Hepatocyte (in vitro differentiated cells): ENCODE measurements around the gene ANO2. TPM values are rescaled to one million over a fixed set of nuclear protein-coding genes. Genes with fewer than 3 reads are reported as not detected.

Experiments
- DNase-seq: peaks from one replicate; pipeline ENCODE4 v3.0.0-alpha.2; 2016; ENCODE audit warnings: low spot score
- H2AFZ ChIP-seq: fragments of 200-600 bp; sonication (generic); 2 replicates; pipeline ENCODE4 v1.6.0; 2016; ENCODE audit warnings: antibody characterized with exemption, mild to moderate bottlenecking
- H3K27ac ChIP-seq: fragments of 200-600 bp; sonication (generic); 2 replicates; pipeline ENCODE4 v1.5.1; 2016; ENCODE audit warnings: mild to moderate bottlenecking
- H3K27me3 ChIP-seq: fragments of 200-600 bp; sonication (generic); 2 replicates; pipeline ENCODE4 v1.6.1; 2016
- H3K36me3 ChIP-seq: fragments of 200-600 bp; sonication (generic); replicated peaks from 2 replicates; pipeline ENCODE4 v1.5.1; 2016; ENCODE audit warnings: low read depth; ENCODE audit not compliant: insufficient read depth
- H3K4me1 ChIP-seq: fragments of 200-600 bp; sonication (generic); 2 replicates; pipeline ENCODE4 v1.5.1; 2016; ENCODE audit warnings: mild to moderate bottlenecking, moderate library complexity; ENCODE audit not compliant: insufficient read depth
- H3K4me2 ChIP-seq: fragments of 200-600 bp; sonication (generic); 2 replicates; pipeline ENCODE4 v1.6.0; 2016
- H3K4me3 ChIP-seq: fragments of 200-600 bp; sonication (generic); 2 replicates; pipeline ENCODE4 v1.5.1; 2016; ENCODE audit warnings: mild to moderate bottlenecking
- H3K79me2 ChIP-seq: fragments of 200-600 bp; sonication (generic); 2 replicates; pipeline ENCODE4 v1.6.0; 2017; ENCODE audit warnings: mild to moderate bottlenecking
- H3K9me2 ChIP-seq: fragments of 200-600 bp; sonication (generic); replicated peaks from 2 replicates; pipeline ENCODE4 v1.6.0; 2017; ENCODE audit warnings: mild to moderate bottlenecking; ENCODE audit not compliant: insufficient read depth
- H3K9me3 ChIP-seq: fragments of 200-600 bp; sonication (generic); 2 replicates; pipeline ENCODE4 v1.5.1; 2016; ENCODE audit warnings: low read depth, mild to moderate bottlenecking
- H4K20me1 ChIP-seq: fragments of 200-600 bp; sonication (generic); 2 replicates; pipeline ENCODE4 v1.6.0; 2016; ENCODE audit warnings: mild to moderate bottlenecking; ENCODE audit not compliant: insufficient read depth, poor library complexity, severe bottlenecking
- CTCF ChIP-seq: fragments of 200-600 bp; sonication (generic); IDR thresholded peaks from 2 replicates; pipeline ENCODE4 v1.5.1; 2016; ENCODE audit warnings: antibody characterized with exemption, mild to moderate bottlenecking; ENCODE audit not compliant: poor library complexity
- EZH2 ChIP-seq: fragments of 200-600 bp; sonication (generic); IDR thresholded peaks from 2 replicates; pipeline ENCODE4 v1.6.1; 2016; ENCODE audit warnings: antibody characterized with exemption, mild to moderate bottlenecking, borderline replicate concordance
- EZH2phosphoT487 ChIP-seq: fragments of 200-600 bp; sonication (generic); IDR thresholded peaks from one replicate; pipeline ENCODE4 v1.6.1; 2018; ENCODE audit warnings: antibody characterized with exemption, mild to moderate bottlenecking, low read depth, moderate library complexity; ENCODE audit not compliant: unreplicated experiment, severe bottlenecking
- WGBS: methylation state at CpG from one replicate; pipeline ENCODE4 v1.1.6; 2016; ENCODE audit warnings: low lambda C conversion rate; ENCODE audit errors: missing lambda C conversion rate; 5-methylcytosine and 5-hydroxymethylcytosine counted together
- polyA plus RNA-seq: library from polyadenylated mRNA; unstranded; fragments of >200 nt; fragmentation: Nextera tagmentation; extraction: Ambion mirVana; gene quantifications from 2 replicates; pipeline ENCODE4 v1.2.1, GENCODE V29; 2016
- total RNA-seq: library from RNA; depleted of rRNA; stranded (reverse); fragments of >200 nt; gene quantifications from 2 replicates; pipeline ENCODE4 v1.2.3, GENCODE V29; 2014

The ANO2 gene
- total and polyA plus RNA-seq, 2 experiments from 2014 or later = 1.0 to 1.9 TPM

GRCh38 chr12:5584412-5585175 is 360.5 kb downstream of the ANO2 start:
- H3K79me2 ChIP-seq = no peaks in the 10 kb centered on the region
- H3K4me1 ChIP-seq = peaks cover 17% of the 10 kb centered on the region
- TF ChIP-seq CTCF = no peak
- TF ChIP-seq EZH2 = no peak
- TF ChIP-seq EZH2phosphoT487 = no peak
- WGBS = 85% methylated on average over 9 of the region's 9 CpGs
- no peak for DNase-seq
- no peak overlapping the region for H3K4me3 ChIP-seq
- no peak overlapping the region for H2AFZ ChIP-seq
- no peaks in the 10 kb centered on the region for H3K9me2 ChIP-seq
- no peaks in the 10 kb centered on the region for H3K27me3 ChIP-seq
- no peak overlapping the region for H3K27ac ChIP-seq
- no peaks in the 10 kb centered on the region for H3K9me3 ChIP-seq
- no peaks in the 10 kb centered on the region for H4K20me1 ChIP-seq
- no peaks in the 10 kb centered on the region for H3K36me3 ChIP-seq
- no peak overlapping the region for H3K4me2 ChIP-seq

- no peaks in the 10 kb centered on the region for H4K20me1 ChIP-seq
- WGBS = 99% methylated on average over 4 of the region's 4 CpGs
- H3K27ac ChIP-seq = no peak overlapping the region
- DNase-seq = no peak
- H3K79me2 ChIP-seq = no peaks in the 10 kb centered on the region
- no peaks in the 10 kb centered on the region for H3K9me2 ChIP-seq
- no peak overlapping the region for H3K4me3 ChIP-seq
- H3K36me3 ChIP-seq = no peaks in the 10 kb centered on the region
- TF ChIP-seq EZH2 = no peak
- no peak for TF ChIP-seq CTCF
- TF ChIP-seq EZH2phosphoT487 = no peak
- H3K4me1 ChIP-seq = peaks cover 26% of the 10 kb centered on the region
- no peaks in the 10 kb centered on the region for H3K9me3 ChIP-seq
- H3K4me2 ChIP-seq = no peak overlapping the region
- no peak overlapping the region for H2AFZ ChIP-seq
- no peaks in the 10 kb centered on the region for H3K27me3 ChIP-seq
Measured at GRCh38 chr12:5582541-5582940, 362.5 kb downstream of the ANO2 start.

GRCh38 chr12:5582018-5582417 is 363.0 kb downstream of the ANO2 start:
- Histone ChIP-seq H3K4me2 (no peak overlapping the region), H3K9me3 (no peaks in the 10 kb centered on the region), H3K36me3 (no peaks in the 10 kb centered on the region), H3K27me3 (no peaks in the 10 kb centered on the region), H3K79me2 (no peaks in the 10 kb centered on the region), H3K9me2 (no peaks in the 10 kb centered on the region), H3K4me3 (no peak overlapping the region), H3K4me1 (peaks cover 31% of the 10 kb centered on the region), H2AFZ (no peak overlapping the region), H4K20me1 (no peaks in the 10 kb centered on the region), H3K27ac (peak overlapping the region; percentile 68)
- no peak for TF ChIP-seq CTCF
- no peak for TF ChIP-seq EZH2phosphoT487
- TF ChIP-seq EZH2 = no peak
- 58% methylated on average over 5 of the region's 5 CpGs for WGBS
- no peak for DNase-seq
